ENCODE data around the gene PHB1.

The PHB1 gene

GRCh38 chr17:49414622-49415350 is at the start of gene PHB1:
PHB1 (minus strand) TSS chr17:49414882; CDS start chr17:49413264, 1,618 bp downstream.
- peak; percentile 97 to 99 (median 98) for DNase-seq

DNA sequence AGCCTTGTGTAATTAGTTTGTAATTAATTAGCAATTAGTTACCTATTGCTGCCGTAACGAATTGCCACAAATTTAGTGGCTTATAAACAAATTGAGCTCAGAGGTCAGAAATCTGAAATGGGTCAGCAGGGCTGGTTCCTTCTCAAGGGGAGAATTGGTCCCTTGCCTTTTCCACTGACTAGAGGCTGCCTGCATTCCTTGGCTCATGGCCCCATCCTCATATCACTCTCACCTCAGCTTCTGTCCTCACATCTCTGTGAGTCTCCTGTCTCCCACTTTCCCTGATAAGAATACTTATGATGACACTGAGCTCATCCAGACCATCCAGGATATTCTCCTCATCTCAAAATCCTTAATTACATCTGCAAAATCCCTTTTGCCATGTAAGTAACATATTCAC is 49.4 kb upstream of the PHB1 start:
- DNase-seq: no peak

GRCh38 chr17:49461580-49461979 is 46.9 kb upstream of the PHB1 start:
- DNase-seq: no peak

DNA sequence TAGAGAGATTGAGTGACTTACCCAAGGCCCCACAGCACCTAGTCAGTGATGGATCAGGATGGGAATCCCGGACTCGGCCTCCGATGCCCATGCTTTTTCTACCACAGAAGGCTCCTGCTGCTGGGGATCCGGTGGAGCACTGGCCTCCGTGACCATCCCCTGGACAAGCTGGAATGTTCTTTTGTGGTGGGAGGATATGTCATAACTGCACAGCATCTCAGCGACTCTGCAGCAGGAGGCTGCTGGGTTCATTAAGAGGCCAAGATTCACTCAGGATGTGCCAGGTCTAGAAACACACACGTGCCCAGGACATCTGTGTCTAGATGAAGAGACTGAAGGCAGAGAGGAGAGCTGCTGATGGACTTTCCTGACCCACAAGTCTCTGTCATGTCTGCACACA is 45.7 kb upstream of the PHB1 start:
- no peak for DNase-seq

- DNase-seq: peak in 2 of 3 donors; percentile 8 to 28
Observed at GRCh38 chr17:49459401-49459984, 44.8 kb upstream of the PHB1 start.

- no peak for DNase-seq
Observed at GRCh38 chr17:49457564-49458535, 43.2 kb upstream of the PHB1 start.

DNA sequence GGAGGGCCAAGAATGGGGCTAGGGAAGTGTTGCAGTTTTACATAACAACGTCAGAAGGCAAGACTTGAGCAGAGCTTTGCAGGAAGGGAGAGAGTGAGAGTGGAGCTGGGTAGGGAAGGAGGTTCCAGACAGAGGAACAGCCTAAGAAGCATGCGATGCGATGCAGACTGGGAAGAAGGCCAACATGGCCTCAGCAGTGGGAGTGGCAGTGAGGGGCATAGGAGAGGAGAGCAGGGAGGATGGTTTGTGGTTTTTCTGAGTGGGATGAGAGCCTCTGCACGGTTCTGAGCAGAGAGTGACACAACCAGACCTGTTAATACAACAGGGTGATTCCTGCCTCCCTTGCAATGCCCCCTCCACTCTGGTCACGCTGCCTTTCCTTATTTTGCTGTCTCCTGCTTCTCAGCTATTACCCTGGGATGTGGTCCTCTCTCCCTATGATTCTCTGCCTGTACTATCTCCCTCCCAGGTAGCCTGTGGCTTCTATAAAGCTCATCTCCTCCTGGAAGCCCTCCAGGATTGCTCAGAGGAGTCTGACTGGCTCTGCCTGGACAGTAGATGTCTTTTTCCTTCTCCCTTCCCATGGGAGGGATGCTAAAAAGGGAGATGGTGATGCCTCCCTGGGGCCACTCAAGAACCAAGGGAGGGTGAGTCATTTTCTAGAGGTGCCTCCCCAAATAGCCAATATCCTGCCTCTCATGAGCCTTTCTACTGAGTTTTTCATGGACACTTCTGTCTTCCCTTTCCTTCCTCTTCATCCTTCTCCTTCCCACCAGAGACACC is 41.7 kb upstream of the PHB1 start:
- no peak for DNase-seq

DNA sequence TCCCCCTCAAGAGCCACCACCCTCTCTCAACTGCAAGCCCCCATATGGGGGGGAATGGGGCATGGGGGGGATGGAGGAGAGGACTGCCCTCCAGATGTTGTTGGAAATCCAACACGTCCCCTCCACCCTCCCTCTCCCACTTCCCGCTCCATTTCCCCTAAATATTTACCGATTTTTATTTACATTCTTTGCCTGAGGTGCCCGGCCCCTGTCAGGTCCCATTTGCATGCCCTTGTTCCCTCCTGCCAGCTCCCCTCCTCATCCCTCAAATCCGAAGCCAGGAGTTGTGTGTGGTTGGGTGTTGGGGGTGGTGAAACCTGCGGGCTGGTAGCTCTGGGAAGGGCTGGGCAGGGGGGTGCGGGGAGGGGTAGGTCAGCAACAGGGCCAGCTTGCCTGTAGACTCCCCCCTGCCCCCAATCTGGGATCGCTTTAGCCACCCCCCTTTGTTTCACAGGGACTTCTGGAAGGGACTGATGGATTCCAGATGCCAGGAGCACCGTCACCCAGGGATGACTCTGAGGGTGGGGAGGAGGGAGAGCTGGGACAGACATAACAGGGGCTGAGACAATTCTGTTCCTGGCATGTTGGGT is 40.7 kb upstream of the PHB1 start:
- no peak for DNase-seq

DNA sequence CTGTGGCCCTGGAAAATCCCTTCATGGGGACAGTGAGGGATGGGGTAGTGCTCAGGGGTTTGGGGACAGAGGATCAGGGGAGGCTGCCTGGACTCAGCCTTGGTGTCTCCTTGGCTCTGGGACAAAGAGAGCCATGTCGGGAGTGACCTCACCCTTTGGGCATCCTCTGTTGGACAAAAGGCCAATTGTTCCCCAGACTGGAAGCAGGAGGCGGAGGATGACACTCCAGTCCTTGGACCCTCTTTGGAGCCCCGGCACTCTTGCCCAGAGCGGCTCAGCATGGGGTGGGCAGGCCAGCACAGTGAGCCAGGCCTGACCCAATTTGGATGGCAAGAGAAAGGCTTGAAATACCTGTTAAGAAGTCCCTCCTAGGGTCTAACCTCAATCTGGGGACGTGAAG is 39.4 kb upstream of the PHB1 start:
- no peak for DNase-seq

DNA sequence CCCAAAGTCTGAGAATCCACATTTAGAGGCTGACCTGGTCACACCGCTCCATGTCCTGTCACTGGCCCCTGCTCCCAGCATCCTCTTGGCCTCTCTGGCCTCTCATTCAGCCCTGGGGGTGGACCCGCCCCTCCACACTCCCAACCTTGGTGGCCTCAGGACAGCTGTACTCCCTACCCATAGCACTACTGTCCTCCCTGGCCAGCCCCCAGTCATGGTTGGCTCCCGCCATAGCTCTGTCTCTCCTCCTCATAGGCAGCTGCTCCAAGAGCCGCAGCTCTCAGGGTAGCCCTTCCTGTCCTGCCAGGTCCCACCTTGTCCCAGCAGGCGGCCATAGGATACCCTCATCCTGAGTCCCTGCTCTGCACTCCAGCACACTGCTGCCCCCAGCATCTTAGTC is 38.0 kb upstream of the PHB1 start:
- DNase-seq: no peak

DNA sequence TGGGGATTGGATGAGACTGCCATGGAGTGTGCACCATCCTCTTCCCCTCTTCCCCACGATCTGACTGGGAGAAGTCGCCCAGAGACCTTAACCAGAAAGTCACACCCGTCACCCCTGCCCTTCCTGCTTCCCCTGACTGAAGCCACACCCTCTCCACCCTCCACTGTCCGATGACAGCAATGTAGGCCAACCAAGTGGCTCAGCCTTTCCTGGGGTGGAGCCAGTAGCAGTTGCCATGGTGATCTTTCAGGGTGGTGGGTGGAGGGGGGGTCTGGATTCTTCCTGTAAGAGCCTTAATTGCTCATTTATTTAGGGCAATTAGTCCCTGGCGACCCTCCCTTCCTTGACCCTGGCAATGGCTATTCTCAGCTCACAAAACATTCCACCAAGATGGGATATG is 37.5 kb upstream of the PHB1 start:
- DNase-seq: no peak

DNA sequence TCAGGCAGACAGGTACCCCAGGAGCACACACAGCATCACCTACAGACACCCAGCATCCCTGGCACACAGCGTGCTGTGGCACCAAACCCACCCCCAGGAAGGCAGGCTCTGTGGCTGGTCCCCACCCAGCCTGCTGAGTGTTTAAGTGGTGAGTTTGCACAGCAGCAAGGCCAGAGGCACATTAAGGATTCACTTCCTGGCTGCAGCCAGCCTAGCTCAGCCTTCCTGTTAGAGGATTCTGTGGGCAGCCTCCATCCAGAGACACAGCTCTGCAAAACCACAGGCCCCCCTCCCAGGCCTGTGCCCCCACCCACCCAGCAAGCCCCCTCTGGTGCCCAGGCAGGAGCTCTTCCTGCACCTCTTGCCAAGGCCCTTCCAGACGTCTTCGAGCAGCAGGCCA is 36.1 kb upstream of the PHB1 start:
- no peak for DNase-seq

DNA sequence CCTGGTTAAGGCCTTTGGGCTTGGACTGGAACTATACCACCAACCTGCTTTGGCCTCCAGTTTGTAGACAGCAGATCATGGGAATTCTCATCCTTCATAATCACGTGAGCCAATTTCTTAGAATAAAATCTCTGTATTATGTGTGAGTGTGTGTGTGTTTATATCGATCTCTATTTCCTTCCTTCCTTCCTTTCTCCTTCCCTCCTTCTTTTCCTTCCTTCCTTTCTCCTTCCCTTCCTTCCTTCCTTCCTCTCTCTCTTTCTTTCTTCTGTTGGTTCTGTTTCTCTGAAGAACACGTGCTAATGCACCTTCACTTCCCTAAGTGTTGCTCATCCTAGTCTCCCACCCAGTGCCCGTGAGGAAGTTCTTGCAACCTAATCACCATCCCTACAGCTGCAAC is 35.5 kb upstream of the PHB1 start:
- DNase-seq: no peak

DNA sequence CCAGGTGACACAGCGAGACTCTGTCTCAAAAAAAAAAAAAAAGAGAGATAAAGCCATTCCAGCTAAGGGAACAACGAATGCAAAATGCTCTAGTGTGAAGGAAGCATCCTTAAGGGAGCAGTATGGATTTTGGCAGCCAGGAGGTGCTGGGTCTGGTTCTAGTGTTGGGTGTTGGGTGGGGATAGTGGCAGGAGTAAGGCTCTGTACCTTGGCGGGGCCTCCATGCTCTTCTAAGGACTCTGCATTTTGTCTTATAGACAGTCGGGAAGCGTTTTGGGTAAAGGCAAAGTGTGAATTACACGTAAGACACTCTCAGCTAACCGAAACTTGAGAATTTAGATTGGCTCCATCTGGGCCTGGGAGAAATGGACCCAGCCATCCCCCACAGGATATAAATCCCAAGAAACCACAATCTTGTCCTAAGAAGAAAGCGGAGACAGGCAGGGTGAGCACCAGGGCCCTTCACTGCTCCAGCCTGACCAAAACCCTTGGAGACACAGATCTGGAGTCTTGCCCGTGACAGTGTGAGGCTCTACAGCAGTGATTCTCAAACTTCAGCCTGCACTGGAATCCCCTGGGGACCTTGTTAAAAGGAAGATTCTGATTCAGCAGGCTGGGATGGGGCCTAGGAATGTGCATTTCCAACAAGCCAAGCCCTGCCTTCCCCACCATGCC is 33.1 kb upstream of the PHB1 start:
- no peak for DNase-seq

GRCh38 chr17:49445591-49445990 is 30.9 kb upstream of the PHB1 start:
- DNase-seq: no peak

DNA sequence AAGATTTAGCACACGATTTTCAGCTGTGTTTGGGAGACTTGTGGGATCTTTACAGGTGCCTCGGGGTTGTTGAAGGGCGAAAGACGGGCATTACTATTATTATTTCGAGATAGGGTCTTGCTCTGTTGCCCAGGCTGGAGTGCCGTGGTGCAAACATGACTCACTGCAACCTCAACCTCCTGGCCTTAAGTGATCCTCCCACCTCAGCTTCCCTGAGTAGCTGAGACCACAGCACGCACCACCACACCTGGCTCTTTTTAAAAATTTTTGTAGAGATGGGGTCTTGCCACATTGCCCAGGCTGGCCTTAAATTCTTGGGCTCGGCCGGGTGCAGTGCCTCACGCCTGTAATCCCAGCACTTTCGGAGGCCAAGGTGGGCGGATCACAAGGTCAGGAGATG is 29.7 kb upstream of the PHB1 start:
- DNase-seq: no peak

DNA sequence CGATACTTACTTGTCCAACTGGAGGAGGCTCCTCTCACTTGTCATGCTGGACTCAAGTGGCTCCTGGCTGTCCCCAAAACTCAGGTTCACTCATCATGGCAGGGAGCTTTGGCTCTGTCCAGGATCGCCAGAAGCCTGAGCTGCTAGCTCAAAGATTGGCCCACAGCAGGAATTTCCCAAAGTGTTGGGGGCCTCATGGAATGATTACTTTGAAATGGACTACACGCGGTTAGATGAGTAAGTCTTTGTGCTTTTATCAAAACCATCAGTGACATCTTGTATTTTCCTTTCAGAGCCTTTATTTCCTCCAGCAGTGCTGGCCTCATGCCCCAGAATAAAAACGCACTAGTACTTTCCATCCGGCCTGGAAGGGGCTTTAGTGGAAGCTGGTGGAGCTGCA is 29.2 kb upstream of the PHB1 start:
- no peak for DNase-seq

- DNase-seq: no peak
Observed at GRCh38 chr17:49442041-49442440, 27.4 kb upstream of the PHB1 start.

DNA sequence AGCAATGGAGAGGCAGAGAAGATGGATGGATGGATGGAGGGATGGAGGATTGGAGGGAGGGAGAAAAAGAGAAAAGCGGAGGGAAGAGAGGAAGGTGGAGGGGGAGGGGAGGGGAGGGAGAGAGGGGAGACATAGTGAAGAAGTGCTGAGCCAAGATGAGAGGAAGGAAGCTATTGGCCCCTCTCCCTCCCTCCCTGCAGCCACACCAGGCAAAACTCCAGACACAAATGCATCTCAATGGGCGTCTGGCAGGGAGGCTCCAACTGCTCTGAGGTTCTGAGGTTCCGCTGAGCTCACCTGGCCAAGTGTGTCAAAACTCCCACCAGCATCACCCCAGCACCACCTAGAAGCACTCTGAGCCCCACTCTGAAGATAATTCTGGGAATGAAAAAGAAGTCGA is 26.9 kb upstream of the PHB1 start:
- no peak for DNase-seq

DNA sequence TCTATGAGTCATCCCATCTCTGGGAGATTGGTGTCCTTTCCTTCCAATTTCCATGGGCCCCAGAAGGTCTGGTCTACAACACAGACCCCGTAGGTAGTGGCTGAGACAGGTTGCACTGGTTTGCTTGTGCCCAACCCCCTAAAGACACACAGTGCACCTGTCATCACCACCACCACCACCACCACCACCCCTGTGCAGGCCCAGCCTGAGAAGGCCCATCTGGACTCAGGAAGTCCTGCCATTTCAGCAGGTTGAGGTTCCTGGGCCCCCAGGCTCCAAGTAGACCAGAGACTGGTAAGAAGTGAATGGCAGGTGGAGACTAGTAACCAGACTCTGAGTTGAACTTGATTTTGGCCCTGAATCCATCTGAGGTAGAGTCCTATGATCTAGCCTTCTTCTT is 25.9 kb upstream of the PHB1 start:
- no peak for DNase-seq

GRCh38 chr17:49439673-49440571 is 25.2 kb upstream of the PHB1 start:
- no peak for DNase-seq

Measured in suppressor macrophage treated with lipopolysaccharide for 1 hour (primary cell).